VCaP (cell line): ENCODE measurements around the gene MPP2.

Source experiments
- H3K27ac ChIP-seq: fragments of 450-650 bp; 2 replicates; pipeline ENCODE4 v1.5.1; 2017
- CTCF ChIP-seq: fragments of 450-650 bp; conservative IDR thresholded peaks from 2 replicates; pipeline ENCODE4 v1.5.1; 2017; ENCODE audit warnings: mild to moderate bottlenecking, moderate library complexity

MPP2 gene

GRCh38 chr17:43927060-43927864, 19.9 kb upstream of the MPP2 start:
- TF ChIP-seq CTCF, result no peak
- H3K27ac ChIP-seq, result peak overlapping the region; percentile 36; the same call in 1 of the 2 replicates

GRCh38 chr17:43924558-43924957, 17.2 kb upstream of the MPP2 start:
- no peak overlapping the region for H3K27ac ChIP-seq

GRCh38 chr17:43920500-43921095, 13.3 kb upstream of the MPP2 start:
- no peak for TF ChIP-seq CTCF

More at GRCh38 chr17:43924558-43924957, 17.2 kb upstream of the MPP2 start:
- TF ChIP-seq CTCF, result no peak

GRCh38 chr17:43918026-43918389, 10.7 kb upstream of the MPP2 start:
- no peak for TF ChIP-seq CTCF
- H3K27ac ChIP-seq, result no peak overlapping the region

More at GRCh38 chr17:43920500-43921095, 13.3 kb upstream of the MPP2 start:
- H3K27ac ChIP-seq, result no peak overlapping the region

- H3K27ac ChIP-seq, result no peak overlapping the region
Measured at GRCh38 chr17:43917348-43918025, 10.2 kb upstream of the MPP2 start.

GRCh38 chr17:43917016-43917347, 9.6 kb upstream of the MPP2 start:
- TF ChIP-seq CTCF, result no peak
- H3K27ac ChIP-seq, result no peak overlapping the region

More at GRCh38 chr17:43917348-43918025, 10.2 kb upstream of the MPP2 start:
- TF ChIP-seq CTCF, result no peak

- H3K27ac ChIP-seq, result no peak overlapping the region
- no peak for TF ChIP-seq CTCF
Measured at GRCh38 chr17:43916385-43916784, 9.0 kb upstream of the MPP2 start.
